K562 (cell line): Measurements from ENCODE around the gene SLC22A1. TPM values are rescaled to one million over a fixed set of nuclear protein-coding genes. Genes with fewer than 3 reads are reported as not detected.
A peak's percentile ranks its signal among the peaks of the same experiment; 100 is the strongest.

Experiments
- ATF4 ChIP-seq: fragments of 450-650 bp; formaldehyde crosslinking; IDR thresholded peaks from 2 replicates; pipeline ENCODE4 v1.4.0; 2022; ENCODE audit warnings: mild to moderate bottlenecking, moderate library complexity
- BACH1 ChIP-seq: fragments of 200-800 bp; sonication (Bioruptor generic); IDR thresholded peaks from 2 replicates; pipeline ENCODE4 v1.6.1; 2016; ENCODE audit warnings: missing genetic modification characterization, missing compliant biosample characterization
- CEBPG ChIP-seq, 3 experiments: fragments of 200-800 bp in 1 of 3; sonication (Bioruptor generic) in 1 of 3; sonication (generic) in 1 of 3; formaldehyde crosslinking in 1 of 3; IDR thresholded peaks in 2 of 3; conservative IDR thresholded peaks in 1 of 3; 2 replicates each; pipeline versions ENCODE4 v1.6.1 to v1.8.0; 2016 to 2022; ENCODE audit warnings: missing compliant biosample characterization in 2 of 3, missing genetic modification characterization in 2 of 3, mild to moderate bottlenecking in 1 of 3, missing genetic modification reagents in 1 of 3
- ERF ChIP-seq: fragments of 450-650 bp; formaldehyde crosslinking; IDR thresholded peaks from 2 replicates; pipeline ENCODE4 v1.4.0; 2020; ENCODE audit warnings: mild to moderate bottlenecking, mixed read lengths
- FOXM1 ChIP-seq, 2 experiments: fragments of 450-650 bp in 1 of 2; sonication (generic) in 1 of 2; formaldehyde crosslinking in 1 of 2; IDR thresholded peaks; 2 replicates each; pipeline versions ENCODE4 v1.6.1 to v1.9.0; 2017 to 2022; ENCODE audit warnings: low read depth in 2 of 2, mild to moderate bottlenecking in 2 of 2, missing genetic modification reagents in 1 of 2, moderate library complexity in 1 of 2
- GABPA ChIP-seq: fragments of 200-800 bp; sonication (Bioruptor generic); conservative IDR thresholded peaks from 2 replicates; pipeline ENCODE4 v1.6.1; 2016; ENCODE audit warnings: low read depth, missing genetic modification characterization, missing compliant biosample characterization
- MED1 ChIP-seq: sonication (generic); formaldehyde crosslinking; IDR thresholded peaks from 2 replicates; pipeline ENCODE4 v1.8.1; 2023; ENCODE audit warnings: missing genetic modification reagents, borderline replicate concordance
- NR2C2 ChIP-seq, 2 experiments: fragments of 200-800 bp in 1 of 2; sonication (Bioruptor generic) in 1 of 2; sonication (generic) in 1 of 2; formaldehyde crosslinking in 1 of 2; IDR thresholded peaks; 2 replicates each; pipeline versions ENCODE4 v1.6.1 to v1.8.0; 2016 to 2022; ENCODE audit warnings: mild to moderate bottlenecking in 1 of 2, missing compliant biosample characterization in 1 of 2, missing genetic modification characterization in 1 of 2, missing genetic modification reagents in 1 of 2
- POLR2G ChIP-seq: fragments of 200-400 bp; formaldehyde crosslinking; IDR thresholded peaks from 2 replicates; pipeline ENCODE4 v1.6.1; 2017; ENCODE audit warnings: low read depth, mild to moderate bottlenecking, antibody characterized with exemption, low read length, moderate library complexity
- PTBP1 ChIP-seq: fragments of 200-400 bp; formaldehyde crosslinking; IDR thresholded peaks from 2 replicates; pipeline ENCODE4 v1.6.1; 2017; ENCODE audit warnings: low read depth, low read length
- VEZF1 ChIP-seq: fragments of 200-800 bp; sonication (Bioruptor generic); IDR thresholded peaks from 2 replicates; pipeline ENCODE4 v1.6.1; 2017; ENCODE audit warnings: missing genetic modification characterization, missing compliant biosample characterization
- ZFP30 ChIP-seq: fragments of 250-450 bp; sonication (Bioruptor Pico); IDR thresholded peaks from 2 replicates; pipeline ENCODE4 v1.8.0; 2022; ENCODE audit warnings: moderate library complexity, mild to moderate bottlenecking, inconsistent platforms, borderline replicate concordance
- ZNF175 ChIP-seq: fragments of 200-800 bp; sonication (Bioruptor generic); IDR thresholded peaks from 2 replicates; pipeline ENCODE4 v1.6.1; 2016; ENCODE audit warnings: low read depth, mild to moderate bottlenecking, missing genetic modification characterization, missing compliant biosample characterization
- ZNF395 ChIP-seq: fragments of 200-800 bp; sonication (Bioruptor generic); IDR thresholded peaks from 2 replicates; pipeline ENCODE4 v1.6.1; 2017; ENCODE audit warnings: missing genetic modification characterization, missing compliant biosample characterization
- ZNF592 ChIP-seq: fragments of 450-650 bp; IDR thresholded peaks from 2 replicates; pipeline ENCODE4 v1.6.1; 2017; ENCODE audit warnings: antibody characterized with exemption, mild to moderate bottlenecking
- polyA plus RNA-seq, 8 experiments: library from polyadenylated mRNA; depleted of rRNA in 4 of 8; stranded (reverse) in 5 of 8; unstranded in 3 of 8; fragments of >200 nt; fragmentation: Nextera tagmentation in 2 of 8; fragmentation: Illumina TruSeq in 1 of 8; extraction: Ambion mirVana in 2 of 8; extraction: Trizol in 1 of 8; gene quantifications; 2 replicates each; pipeline versions ENCODE4 v1.2.1 to v1.2.3, GENCODE V29; 2011 to 2014; ENCODE audit warnings: inconsistent platforms in 1 of 8, missing spikeins in 1 of 8
- total RNA-seq, 7 experiments: library from RNA; depleted of rRNA in 6 of 7; stranded (reverse); fragments of >200 nt in 6 of 7; fragmentation: Illumina TruSeq in 2 of 7; extraction: Trizol in 2 of 7; gene quantifications; 2 replicates each; pipeline versions ENCODE4 v1.2.1 to v1.2.3, GENCODE V29; 2011 to 2021; ENCODE audit warnings: low replicate concordance in 1 of 7

The SLC22A1 gene
- total and polyA plus RNA-seq, 9 of the 15 experiments (the other 6 are each of a cell fraction or from before 2014, with no cell fraction given), result 0.11 to 0.60 (median 0.26) TPM; not detected in 4

GRCh38 chr6:160101277-160102205 is 20.1 kb upstream of the SLC22A1 start (continued):
- TF ChIP-seq ZNF395 (CRISPR knock-in tag) (peak; percentile 99), FOXM1 (IDR thresholded peaks at IDR 0.05; ENCODE audit: low read depth) (peak; percentile 98), FOXM1 (CRISPR knock-in tag; IDR thresholded peaks at IDR 0.05; ENCODE audit: low read depth) (0 out of 2 replicates have a peak, but pooled peaks have one; percentile 17), ZNF592 (peak; percentile 82), GABPA (tag) (peak; percentile 41), MED1 (CRISPR knock-in tag) (no peak), ZFP30 (no peak), POLR2G (peak; percentile 48; the same call in 1 of the 2 replicates), ATF4 (peak; percentile 59), ZNF175 (CRISPR knock-in tag) (peak; percentile 86), BACH1 (peak; percentile 60; the same call in 1 of the 2 replicates), NR2C2 (CRISPR knock-in tag; IDR thresholded peaks at IDR 0.05) (peak; percentile 68; the same call in 1 of the 2 replicates), NR2C2 (tag; IDR thresholded peaks at IDR 0.05) (peak; percentile 86), VEZF1 (CRISPR knock-in tag) (peak; percentile 70), PTBP1 (0 out of 2 replicates have a peak, but pooled peaks have one; percentile 26), CEBPG (CRISPR knock-in tag; IDR thresholded peaks at IDR 0.05) (no peak; the same call in 1 of the 2 replicates), CEBPG (tag; conservative IDR thresholded peaks at IDR 0.05 in 1 of 2, IDR thresholded peaks at IDR 0.05 in 1 of 2) (peak; percentile 6 to 78), ERF (CRISPR knock-in tag) (0 out of 2 replicates have a peak, but pooled peaks have one; percentile 62)
